Measurements from ENCODE around the gene FARS2. TPM values are rescaled to one million over a fixed set of nuclear protein-coding genes. Genes with fewer than 3 reads are reported as not detected.

FARS2 gene
- total RNA-seq, 3 donors from 2014 or later, result 12.0 to 29.6 (median 24.3) TPM

GRCh38 chr6:5580736-5581581 lies 319.6 kb downstream of the FARS2 start:
- Histone ChIP-seq H3K36me3 (no peaks in the 10 kb centered on the region), H3K4me3 (no peak overlapping the region), H3K9me3 (no peaks in the 10 kb centered on the region), H3K4me1 (no peaks in the 10 kb centered on the region), H3K27me3 (no peaks in the 10 kb centered on the region), H3K27ac (no peak overlapping the region)
- no peak for DNase-seq (ENCODE audit: low spot score in 2 of 2)
- intact Hi-C loops (cut with DNase I; ENCODE audit: low total_unique reads), result no loop called here
- TF ChIP-seq CTCF (IDR thresholded peaks at IDR 0.05) (no peak), POLR2A (IDR thresholded peaks at IDR 0.05) (no peak), POLR2AphosphoS5 (IDR thresholded peaks at IDR 0.05) (no peak)

- TF ChIP-seq CTCF (IDR thresholded peaks at IDR 0.05) (no peak), POLR2A (IDR thresholded peaks at IDR 0.05) (no peak), POLR2AphosphoS5 (IDR thresholded peaks at IDR 0.05) (no peak)
- no peak for DNase-seq (ENCODE audit: low spot score in 2 of 2)
- no peak overlapping the region for H3K27ac ChIP-seq
- H3K36me3 ChIP-seq, result no peaks in the 10 kb centered on the region
- no peaks in the 10 kb centered on the region for H3K27me3 ChIP-seq
- no peaks in the 10 kb centered on the region for H3K4me1 ChIP-seq
- H3K4me3 ChIP-seq, result no peak overlapping the region
- intact Hi-C loops (cut with DNase I; ENCODE audit: low total_unique reads), result no loop called here
- H3K9me3 ChIP-seq, result peaks cover 0 to 8% of the 10 kb centered on the region in 2 donors
These were observed 321.4 kb downstream of the FARS2 start for GRCh38 chr6:5582762-5583161.

GRCh38 chr6:5583528-5583927 lies 322.2 kb downstream of the FARS2 start:
- Histone ChIP-seq H3K36me3 (no peaks in the 10 kb centered on the region), H3K27ac (no peak overlapping the region), H3K4me3 (no peak overlapping the region), H3K9me3 (peaks cover 0 to 8% of the 10 kb centered on the region in 2 donors), H3K27me3 (no peaks in the 10 kb centered on the region), H3K4me1 (no peaks in the 10 kb centered on the region)
- no peak for DNase-seq (ENCODE audit: low spot score in 2 of 2)
- no peak for TF ChIP-seq CTCF (IDR thresholded peaks at IDR 0.05)
- no peak for TF ChIP-seq POLR2AphosphoS5 (IDR thresholded peaks at IDR 0.05)
- no peak for TF ChIP-seq POLR2A (IDR thresholded peaks at IDR 0.05)
- intact Hi-C loops (cut with DNase I; ENCODE audit: low total_unique reads), result no loop called here

- H3K36me3 ChIP-seq, result no peaks in the 10 kb centered on the region
- H3K27ac ChIP-seq, result no peak overlapping the region
- H3K27me3 ChIP-seq, result no peaks in the 10 kb centered on the region
- H3K4me3 ChIP-seq, result no peak overlapping the region
- intact Hi-C loops (cut with DNase I; ENCODE audit: low total_unique reads), result no loop called here
- TF ChIP-seq CTCF (IDR thresholded peaks at IDR 0.05) (no peak), POLR2AphosphoS5 (IDR thresholded peaks at IDR 0.05) (no peak)
- peaks cover 0 to 8% of the 10 kb centered on the region in 2 donors for H3K9me3 ChIP-seq
- no peaks in the 10 kb centered on the region for H3K4me1 ChIP-seq
- DNase-seq (ENCODE audit: low spot score in 2 of 2), result no peak
These were observed 322.8 kb downstream of the FARS2 start for GRCh38 chr6:5584078-5584482.

- peaks cover 0 to 8% of the 10 kb centered on the region in 2 donors for H3K9me3 ChIP-seq
- no peaks in the 10 kb centered on the region for H3K36me3 ChIP-seq
- no peaks in the 10 kb centered on the region for H3K4me1 ChIP-seq
- TF ChIP-seq CTCF (IDR thresholded peaks at IDR 0.05) (no peak), POLR2AphosphoS5 (IDR thresholded peaks at IDR 0.05) (no peak), POLR2A (IDR thresholded peaks at IDR 0.05) (no peak)
- H3K27ac ChIP-seq, result no peak overlapping the region
- intact Hi-C loops (cut with DNase I; ENCODE audit: low total_unique reads), result no loop called here
- H3K27me3 ChIP-seq, result no peaks in the 10 kb centered on the region
- H3K4me3 ChIP-seq, result no peak overlapping the region
- no peak for DNase-seq (ENCODE audit: low spot score in 2 of 2)
These were observed 326.3 kb downstream of the FARS2 start for GRCh38 chr6:5587648-5588047.
